ENCODE measurements around the gene GPI. TPM values are rescaled to one million over a fixed set of nuclear protein-coding genes. Genes with fewer than 3 reads are reported as not detected.

Gene GPI
- total and polyA plus RNA-seq, 2 of the 8 experiments (the other 6 are each of a cell fraction or from before 2014, with no cell fraction given): 171 to 360 TPM

DNA sequence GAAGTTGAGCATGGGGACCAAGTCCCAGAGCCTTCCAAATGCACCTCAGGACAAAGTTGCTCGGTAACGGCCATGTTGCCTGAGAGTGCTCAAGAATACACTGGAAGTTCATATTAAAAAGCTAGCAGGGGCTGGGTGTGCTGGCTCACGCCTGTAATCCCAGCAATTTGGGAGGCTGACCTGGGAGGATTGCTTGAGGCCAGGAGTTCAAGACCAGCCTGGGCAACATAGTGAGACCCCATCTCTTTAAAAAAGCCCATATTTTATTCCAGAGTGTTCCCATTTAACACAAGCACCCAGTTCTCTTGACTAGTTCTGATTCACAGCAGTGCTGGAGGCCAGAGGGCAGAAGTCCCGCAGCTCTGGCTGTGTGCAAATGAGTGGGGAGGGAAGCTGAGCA is 8.1 kb upstream of the GPI start:
- H2BK120ac ChIP-seq (replicated peaks; ENCODE audit: low read depth, low read length): no peak overlapping the region
- H3K4me3 ChIP-seq (ENCODE audit: extremely low read depth in 1 of 4, insufficient read depth in 2 of 4, low read depth in 3 of 4, low read length in 4 of 4): no peak overlapping the region
- no peak overlapping the region for H2BK5ac ChIP-seq (ENCODE audit: low read depth, low read length)
- no peak overlapping the region for H3K14ac ChIP-seq (ENCODE audit: insufficient read length)
- no peaks in the 10 kb centered on the region; the same call in 1 of the 2 replicates for H3K23me2 ChIP-seq (ENCODE audit: low read depth, low read length)
- DNase-seq (ENCODE audit: low read depth in 1 of 2, low spot score in 2 of 2) (no peak), FAIRE-seq (no peak)
- 92% methylated on average over 4 of the region's 4 CpGs; no CpG with 5 or more reads in 1 of the 2 experiments for WGBS, 2 experiments (ENCODE audit: extremely low coverage in 1 of 2, insufficient coverage in 1 of 2, insufficient read length in 1 of 2, insufficient replicate concordance in 2 of 2, low coverage in 1 of 2, low lambda C conversion rate in 2 of 2, missing lambda C conversion rate in 1 of 2)
- peaks cover 0 to 2% of the 10 kb centered on the region in 2 experiments for H4K20me1 ChIP-seq (replicated peaks in 1 of 2; ENCODE audit: control insufficient read depth in 1 of 2, insufficient read depth in 2 of 2, low read length in 2 of 2)
- peaks cover 3 to 8% (median 3%) of the 10 kb centered on the region in 4 experiments; a peak in 5 of 7 replicates for H3K4me1 ChIP-seq (replicated peaks in 1 of 4; ENCODE audit: control insufficient read depth in 3 of 4, insufficient read depth in 4 of 4, low read length in 3 of 4)
- no peak overlapping the region for H2AFZ ChIP-seq (ENCODE audit: low read length)
- H4K8ac ChIP-seq (ENCODE audit: extremely low read depth, insufficient read depth, low read length): no peak overlapping the region
- H3K27ac ChIP-seq (ENCODE audit: low read depth, low read length): no peak overlapping the region
- TF ChIP-seq RXRA (IDR thresholded peaks at IDR 0.05; ENCODE audit: insufficient read depth, low read depth, low read length) (no peak), SP4 (IDR thresholded peaks at IDR 0.05; ENCODE audit: low read length) (no peak), EZH2 (IDR thresholded peaks at IDR 0.05; ENCODE audit: low read depth, low read length, severe bottlenecking) (no peak), CEBPB (IDR thresholded peaks at IDR 0.05; ENCODE audit: low read depth, low read length) (no peak), CREB1 (IDR thresholded peaks at IDR 0.05) (no peak)
- no peak overlapping the region for H3K18ac ChIP-seq (ENCODE audit: extremely low read depth, low read length)
- H3K4me2 ChIP-seq (ENCODE audit: insufficient read depth in 1 of 2, low read depth in 2 of 2, low read length in 2 of 2): no peak overlapping the region
- no peak overlapping the region for H3K9ac ChIP-seq (replicated peaks in 1 of 4; ENCODE audit: extremely low read depth in 1 of 4, low read depth in 3 of 4, low read length in 3 of 4)
- no peaks in the 10 kb centered on the region for H3K79me1 ChIP-seq (ENCODE audit: low read depth, low read length)
- no peak overlapping the region for H2AK5ac ChIP-seq (ENCODE audit: low read depth, low read length)
- POLR2A ChIA-PET (ENCODE audit: partially characterized antibody): interaction anchor here (1.1 to 1.8 kb wide), 2 partner anchors 8 to 9 kb away, joined by 4 to 5 read pairs; partner anchors contain the start of gene GPI
- no peak overlapping the region for H2BK20ac ChIP-seq (ENCODE audit: low read length)
- H2BK12ac ChIP-seq (ENCODE audit: low read depth, low read length): no peak overlapping the region
- CTCF ChIA-PET (ENCODE audit: partially characterized antibody): interaction anchor here (1.5 to 3.3 kb wide), 3 partner anchors 10 to 135 kb away, joined by 4 to 24 read pairs (median 5); no protein-coding TSS in a partner anchor
- no peak overlapping the region for H2BK15ac ChIP-seq (ENCODE audit: low read length)
- H3K4ac ChIP-seq (replicated peaks; ENCODE audit: insufficient read length, low read depth, low read length): no peak overlapping the region
- no peak overlapping the region for H4K5ac ChIP-seq (ENCODE audit: insufficient read length, low read depth, low read length)
- no peak overlapping the region for H3K23ac ChIP-seq (ENCODE audit: insufficient read length)
- H3K9me3 ChIP-seq (ENCODE audit: insufficient read depth in 2 of 2, low read depth in 1 of 2, low read length in 1 of 2): no peaks in the 10 kb centered on the region
- H3K36me3 ChIP-seq (ENCODE audit: control insufficient read depth in 2 of 4, insufficient read depth in 4 of 4, low read length in 3 of 4): peaks cover 0 to 6% (median 4%) of the 10 kb centered on the region in 4 experiments; a peak in 4 of 8 replicates
- H4K91ac ChIP-seq (replicated peaks; ENCODE audit: insufficient read length, low read length): no peak overlapping the region
- H3K27me3 ChIP-seq (replicated peaks in 1 of 4; ENCODE audit: control insufficient read depth in 3 of 4, extremely low read depth in 1 of 4, insufficient read depth in 3 of 4, low read length in 3 of 4): no peaks in the 10 kb centered on the region
- H3K79me2 ChIP-seq (ENCODE audit: control insufficient read depth in 1 of 2, insufficient read depth in 2 of 2, low read length in 2 of 2): no peaks in the 10 kb centered on the region
- H3K56ac ChIP-seq (replicated peaks; ENCODE audit: insufficient read length, low read depth, low read length): no peak overlapping the region
